ENCODE results near the gene GRIN3B. TPM values are rescaled to one million over a fixed set of nuclear protein-coding genes. Genes with fewer than 3 reads are reported as not detected.

Gene GRIN3B
- total RNA-seq, 2 donors from 2014 or later, result 2.0 TPM

- Histone ChIP-seq H3K27ac (ENCODE audit: low read depth, low read length) (no peak overlapping the region), H3K4me1 (ENCODE audit: control insufficient read depth, insufficient read depth, low read length) (peaks cover 7% of the 10 kb centered on the region), H3K27me3 (ENCODE audit: control insufficient read depth, insufficient read depth, low read length, poor library complexity, severe bottlenecking) (no peaks in the 10 kb centered on the region), H3K9ac (ENCODE audit: extremely low read depth, low read length, poor library complexity, severe bottlenecking) (no peak overlapping the region), H3K4me3 (ENCODE audit: low read length) (no peak overlapping the region), H3K36me3 (ENCODE audit: control insufficient read depth, insufficient read depth, low read length) (peaks cover 5% of the 10 kb centered on the region), H3K9me3 (ENCODE audit: control insufficient read depth, low read length) (no peaks in the 10 kb centered on the region)
- TF ChIP-seq, protein P1, sequence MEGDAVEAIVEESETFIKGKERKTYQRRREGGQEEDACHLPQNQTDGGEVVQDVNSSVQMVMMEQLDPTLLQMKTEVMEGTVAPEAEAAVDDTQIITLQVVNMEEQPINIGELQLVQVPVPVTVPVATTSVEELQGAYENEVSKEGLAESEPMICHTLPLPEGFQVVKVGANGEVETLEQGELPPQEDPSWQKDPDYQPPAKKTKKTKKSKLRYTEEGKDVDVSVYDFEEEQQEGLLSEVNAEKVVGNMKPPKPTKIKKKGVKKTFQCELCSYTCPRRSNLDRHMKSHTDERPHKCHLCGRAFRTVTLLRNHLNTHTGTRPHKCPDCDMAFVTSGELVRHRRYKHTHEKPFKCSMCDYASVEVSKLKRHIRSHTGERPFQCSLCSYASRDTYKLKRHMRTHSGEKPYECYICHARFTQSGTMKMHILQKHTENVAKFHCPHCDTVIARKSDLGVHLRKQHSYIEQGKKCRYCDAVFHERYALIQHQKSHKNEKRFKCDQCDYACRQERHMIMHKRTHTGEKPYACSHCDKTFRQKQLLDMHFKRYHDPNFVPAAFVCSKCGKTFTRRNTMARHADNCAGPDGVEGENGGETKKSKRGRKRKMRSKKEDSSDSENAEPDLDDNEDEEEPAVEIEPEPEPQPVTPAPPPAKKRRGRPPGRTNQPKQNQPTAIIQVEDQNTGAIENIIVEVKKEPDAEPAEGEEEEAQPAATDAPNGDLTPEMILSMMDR (conservative IDR thresholded peaks at IDR 0.05), result no peak
- Mint-ChIP-seq H3K27me3 (ENCODE audit: insufficient read depth) (no peaks in the 10 kb centered on the region), H3K9me3 (no peaks in the 10 kb centered on the region), H3K27ac (no peak overlapping the region), H3K36me3 (ENCODE audit: low read depth) (peaks cover 8% of the 10 kb centered on the region), H3K4me3 (no peak overlapping the region), H3K4me1 (peaks cover 6% of the 10 kb centered on the region)
- 94 to 95% methylated on average over 12 to 24 of the region's 24 CpGs for WGBS, 2 experiments (ENCODE audit: insufficient coverage in 1 of 2, insufficient read length in 1 of 2)
- no peak for DNase-seq
These were observed 23.2 kb upstream of the GRIN3B start for GRCh38 chr19:977058-977464.

DNA sequence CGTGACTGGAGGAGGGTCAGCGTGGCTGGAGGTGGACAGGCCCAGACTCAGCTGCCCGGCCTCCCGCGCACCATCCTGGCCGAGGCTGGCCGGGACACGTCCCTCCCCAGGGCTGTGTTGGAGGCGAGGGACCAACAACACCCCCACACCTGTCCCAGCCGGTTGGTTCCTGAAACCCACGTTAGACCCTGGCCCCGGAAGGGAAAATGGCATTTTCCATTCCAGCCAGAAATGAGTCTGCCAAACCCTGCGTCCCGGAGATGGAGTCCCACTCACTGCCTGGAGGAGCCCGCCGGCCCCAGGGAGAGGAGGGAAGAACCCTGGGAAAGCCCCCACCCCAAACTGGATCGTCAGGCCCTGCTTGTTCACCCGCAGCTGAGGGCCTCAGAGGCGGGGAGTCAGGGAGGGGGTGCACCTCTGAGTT, 20.9 kb upstream of the GRIN3B start:
- H3K9me3 ChIP-seq (ENCODE audit: control insufficient read depth, low read length), result no peaks in the 10 kb centered on the region
- 92 to 95% methylated on average over 14 to 17 of the region's 19 CpGs for WGBS, 2 experiments (ENCODE audit: insufficient coverage in 1 of 2, insufficient read length in 1 of 2)
- no peak for DNase-seq
- H3K27me3 ChIP-seq (ENCODE audit: control insufficient read depth, insufficient read depth, low read length, poor library complexity, severe bottlenecking), result no peaks in the 10 kb centered on the region
- no peak overlapping the region for H3K4me3 ChIP-seq (ENCODE audit: low read length)
- Mint-ChIP-seq H3K4me3 (no peak overlapping the region), H3K27me3 (ENCODE audit: insufficient read depth) (no peaks in the 10 kb centered on the region), H3K4me1 (peaks cover 6% of the 10 kb centered on the region), H3K27ac (no peak overlapping the region), H3K9me3 (no peaks in the 10 kb centered on the region), H3K36me3 (ENCODE audit: low read depth) (no peaks in the 10 kb centered on the region)
- H3K27ac ChIP-seq (ENCODE audit: low read depth, low read length), result no peak overlapping the region
- no peaks in the 10 kb centered on the region for H3K36me3 ChIP-seq (ENCODE audit: control insufficient read depth, insufficient read depth, low read length)
- H3K4me1 ChIP-seq (ENCODE audit: control insufficient read depth, insufficient read depth, low read length), result peaks cover 7% of the 10 kb centered on the region
- TF ChIP-seq, protein P1 (conservative IDR thresholded peaks at IDR 0.05), result no peak
- H3K9ac ChIP-seq (ENCODE audit: extremely low read depth, low read length, poor library complexity, severe bottlenecking), result no peak overlapping the region

DNA sequence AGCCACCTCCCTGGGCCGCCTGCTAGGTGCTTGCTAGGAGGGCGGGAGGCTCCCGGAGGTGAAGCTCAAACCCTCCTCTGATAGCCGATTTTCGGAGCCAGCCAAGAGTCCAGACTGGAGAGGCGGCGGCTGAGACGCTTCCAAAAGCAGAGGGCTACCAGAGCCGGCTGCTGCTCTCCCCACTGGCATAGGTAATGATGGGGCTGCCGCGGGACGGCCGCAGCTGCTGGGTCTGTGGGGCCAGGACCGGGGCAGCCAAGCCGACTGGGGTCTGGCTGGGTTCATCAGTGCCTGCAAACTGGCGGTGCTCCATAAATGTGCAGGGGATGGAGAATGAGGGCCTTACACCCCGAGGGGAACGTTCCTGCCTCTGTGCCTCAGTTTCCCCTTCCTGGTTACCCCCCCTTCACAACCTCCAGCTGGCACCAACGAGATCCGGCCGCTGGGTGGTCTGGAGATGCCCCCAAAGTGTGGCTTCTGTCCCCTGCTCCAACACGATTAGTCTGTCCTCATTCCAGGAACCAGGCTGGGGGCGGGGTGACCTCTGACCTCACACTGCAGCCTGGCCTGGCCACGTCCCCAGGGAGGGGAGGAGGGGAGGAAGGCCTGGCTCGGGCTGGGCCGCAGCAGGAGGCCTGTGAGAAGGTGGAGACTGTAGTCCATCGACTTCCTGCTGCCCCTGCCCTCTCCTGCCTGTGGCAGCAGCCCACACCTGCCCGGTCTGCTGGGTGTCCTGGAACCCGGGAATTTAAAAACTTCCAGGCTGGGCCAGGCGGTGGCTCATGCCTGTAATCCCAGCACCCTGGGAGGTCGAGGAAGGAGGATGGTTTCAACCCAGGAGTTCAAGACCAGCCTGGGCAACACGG, 19.9 kb upstream of the GRIN3B start:
- Histone ChIP-seq H3K27ac (ENCODE audit: low read depth, low read length) (peak overlapping the region; percentile 36), H3K4me3 (ENCODE audit: low read length) (no peak overlapping the region)
- TF ChIP-seq, protein P1 (conservative IDR thresholded peaks at IDR 0.05), result no peak

More for the DNA sequence above, 19.9 kb upstream of the GRIN3B start:
- peak overlapping the region; percentile 37 for H3K4me3 Mint-ChIP-seq
- H3K36me3 ChIP-seq (ENCODE audit: control insufficient read depth, insufficient read depth, low read length), result no peaks in the 10 kb centered on the region
- H3K36me3 Mint-ChIP-seq (ENCODE audit: low read depth), result no peaks in the 10 kb centered on the region
- H3K9ac ChIP-seq (ENCODE audit: extremely low read depth, low read length, poor library complexity, severe bottlenecking), result peak overlapping the region; percentile 18
- H3K27me3 ChIP-seq (ENCODE audit: control insufficient read depth, insufficient read depth, low read length, poor library complexity, severe bottlenecking), result no peaks in the 10 kb centered on the region
- no peaks in the 10 kb centered on the region for H3K9me3 ChIP-seq (ENCODE audit: control insufficient read depth, low read length)
- peak; percentile 91 for DNase-seq
- H3K27ac Mint-ChIP-seq, result peak overlapping the region; percentile 86
- H3K4me1 Mint-ChIP-seq, result peaks cover 11% of the 10 kb centered on the region
- no peaks in the 10 kb centered on the region for H3K9me3 Mint-ChIP-seq
- peaks cover 7% of the 10 kb centered on the region for H3K4me1 ChIP-seq (ENCODE audit: control insufficient read depth, insufficient read depth, low read length)
- no peaks in the 10 kb centered on the region for H3K27me3 Mint-ChIP-seq (ENCODE audit: insufficient read depth)
- 61 to 69% methylated on average over 15 to 31 of the region's 32 CpGs for whole genome bisulfite sequencing, 2 experiments (ENCODE audit: insufficient coverage in 1 of 2, insufficient read length in 1 of 2)

Data from endodermal cell (in vitro differentiated cells).